ENCODE data around the gene KCNF1.

The KCNF1 gene

DNA sequence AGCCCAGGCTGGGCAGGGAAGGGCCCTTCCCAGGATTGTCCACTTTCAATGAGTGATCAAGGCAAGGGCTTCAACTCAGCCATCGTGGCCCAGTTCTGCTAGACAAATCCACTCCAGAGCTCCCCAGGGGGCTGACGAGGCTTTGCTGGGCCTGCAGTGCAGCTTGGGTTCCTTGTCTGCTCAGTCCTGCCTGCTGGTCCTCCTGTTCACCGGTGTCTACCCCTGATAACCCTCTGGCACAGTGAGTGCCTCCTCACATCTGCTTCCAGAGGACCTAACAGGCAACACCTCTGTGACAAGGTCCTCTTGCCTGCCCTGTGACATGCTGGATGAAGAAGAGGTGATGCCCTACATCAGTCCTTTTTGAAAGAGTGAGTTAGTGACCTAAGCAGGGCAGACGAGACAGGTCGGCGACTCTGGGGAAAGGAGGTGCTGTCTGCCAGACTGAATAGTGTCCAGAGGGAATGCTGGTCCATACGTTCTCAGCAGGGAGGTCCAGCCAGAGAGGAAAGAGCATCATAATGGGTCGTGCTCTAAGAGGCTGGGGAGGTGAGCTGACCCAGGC lies 20.9 kb upstream of the KCNF1 start:
- DNase-seq (ENCODE audit: low read depth): no peak
- no peak overlapping the region for H3K4me3 ChIP-seq (ENCODE audit: low read depth, low read length)
- TF ChIP-seq, protein P1, sequence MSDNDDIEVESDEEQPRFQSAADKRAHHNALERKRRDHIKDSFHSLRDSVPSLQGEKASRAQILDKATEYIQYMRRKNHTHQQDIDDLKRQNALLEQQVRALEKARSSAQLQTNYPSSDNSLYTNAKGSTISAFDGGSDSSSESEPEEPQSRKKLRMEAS (IDR thresholded peaks at IDR 0.05; ENCODE audit: low read depth, low read length): no peak
- no peak for TF ChIP-seq POLR2A (IDR thresholded peaks at IDR 0.05; ENCODE audit: extremely low read depth, insufficient read length)
- TF ChIP-seq MYC (IDR thresholded peaks at IDR 0.05; ENCODE audit: low read depth, low read length): no peak
- TF ChIP-seq, protein P2, sequence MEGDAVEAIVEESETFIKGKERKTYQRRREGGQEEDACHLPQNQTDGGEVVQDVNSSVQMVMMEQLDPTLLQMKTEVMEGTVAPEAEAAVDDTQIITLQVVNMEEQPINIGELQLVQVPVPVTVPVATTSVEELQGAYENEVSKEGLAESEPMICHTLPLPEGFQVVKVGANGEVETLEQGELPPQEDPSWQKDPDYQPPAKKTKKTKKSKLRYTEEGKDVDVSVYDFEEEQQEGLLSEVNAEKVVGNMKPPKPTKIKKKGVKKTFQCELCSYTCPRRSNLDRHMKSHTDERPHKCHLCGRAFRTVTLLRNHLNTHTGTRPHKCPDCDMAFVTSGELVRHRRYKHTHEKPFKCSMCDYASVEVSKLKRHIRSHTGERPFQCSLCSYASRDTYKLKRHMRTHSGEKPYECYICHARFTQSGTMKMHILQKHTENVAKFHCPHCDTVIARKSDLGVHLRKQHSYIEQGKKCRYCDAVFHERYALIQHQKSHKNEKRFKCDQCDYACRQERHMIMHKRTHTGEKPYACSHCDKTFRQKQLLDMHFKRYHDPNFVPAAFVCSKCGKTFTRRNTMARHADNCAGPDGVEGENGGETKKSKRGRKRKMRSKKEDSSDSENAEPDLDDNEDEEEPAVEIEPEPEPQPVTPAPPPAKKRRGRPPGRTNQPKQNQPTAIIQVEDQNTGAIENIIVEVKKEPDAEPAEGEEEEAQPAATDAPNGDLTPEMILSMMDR (IDR thresholded peaks at IDR 0.05; ENCODE audit: low read depth, low read length): no peak

DNA sequence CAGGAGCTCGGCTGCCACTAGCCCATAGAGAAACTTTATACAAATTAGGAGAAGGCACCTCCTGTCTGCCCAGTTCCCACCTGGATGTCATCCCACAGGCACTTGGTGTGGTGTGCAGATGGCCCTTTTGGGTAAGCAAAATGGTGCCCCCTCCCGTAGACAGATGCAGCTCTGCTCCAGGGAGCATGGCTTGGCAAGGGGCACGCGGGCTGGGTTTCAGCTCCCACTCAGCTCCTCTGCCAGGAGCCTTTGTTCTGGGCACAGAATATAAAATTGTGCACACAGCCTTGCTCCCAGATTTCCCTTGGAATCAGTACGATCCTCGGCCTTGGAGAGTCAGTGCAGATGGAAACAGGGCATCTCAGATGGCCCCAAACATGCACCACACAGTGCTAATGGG lies 20.3 kb upstream of the KCNF1 start:
- no peak for DNase-seq (ENCODE audit: low read depth)
- TF ChIP-seq MYC (IDR thresholded peaks at IDR 0.05; ENCODE audit: low read depth, low read length) (no peak), POLR2A (IDR thresholded peaks at IDR 0.05; ENCODE audit: extremely low read depth, insufficient read length) (no peak)
- TF ChIP-seq, protein P1 (IDR thresholded peaks at IDR 0.05; ENCODE audit: low read depth, low read length): no peak
- TF ChIP-seq, protein P2 (IDR thresholded peaks at IDR 0.05; ENCODE audit: low read depth, low read length): no peak
- no peak overlapping the region for H3K4me3 ChIP-seq (ENCODE audit: low read depth, low read length)

DNA sequence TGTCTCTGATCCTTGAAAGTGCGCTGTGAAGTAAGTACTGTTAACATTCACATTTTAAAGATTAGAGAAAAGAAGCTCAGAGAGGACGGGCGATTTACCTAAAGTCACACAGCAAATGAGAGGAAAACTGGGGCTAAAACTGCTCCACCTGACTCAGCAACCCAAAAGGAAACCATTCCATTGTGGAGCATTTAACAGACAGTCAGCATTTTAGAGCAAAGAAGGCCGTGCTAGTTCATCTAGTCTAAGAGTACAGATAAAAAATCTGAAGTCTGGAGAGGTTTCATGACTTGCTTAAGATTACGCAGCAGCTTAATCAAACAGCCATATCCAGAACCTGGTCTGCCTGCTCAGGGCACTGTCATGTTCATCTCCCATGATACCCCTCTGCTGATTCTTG lies 19.9 kb upstream of the KCNF1 start:
- H3K4me3 ChIP-seq (ENCODE audit: low read depth, low read length): no peak overlapping the region
- no peak for DNase-seq (ENCODE audit: low read depth)
- TF ChIP-seq POLR2A (IDR thresholded peaks at IDR 0.05; ENCODE audit: extremely low read depth, insufficient read length): no peak
- no peak for TF ChIP-seq MYC (IDR thresholded peaks at IDR 0.05; ENCODE audit: low read depth, low read length)
- TF ChIP-seq, protein P2 (IDR thresholded peaks at IDR 0.05; ENCODE audit: low read depth, low read length): no peak
- TF ChIP-seq, protein P1 (IDR thresholded peaks at IDR 0.05; ENCODE audit: low read depth, low read length): no peak

DNA sequence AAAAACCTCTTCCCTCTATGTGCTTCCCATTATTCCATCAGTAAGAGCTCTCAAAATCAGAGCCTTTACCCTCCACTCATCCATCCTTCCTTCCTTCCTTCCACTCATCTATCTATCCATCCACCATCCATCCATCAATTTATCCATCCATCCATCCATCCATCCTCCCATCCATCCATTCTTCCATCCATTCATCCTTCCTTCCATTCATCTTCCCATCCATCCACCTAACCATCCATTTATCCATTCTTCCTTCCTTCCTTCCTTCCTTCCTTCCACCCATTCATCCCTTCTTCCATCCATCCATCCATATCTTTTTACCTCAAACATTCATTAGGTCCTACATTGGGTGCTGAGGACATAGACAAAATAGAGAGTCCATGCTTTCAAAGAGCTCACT lies 19.4 kb upstream of the KCNF1 start:
- TF ChIP-seq POLR2A (IDR thresholded peaks at IDR 0.05; ENCODE audit: extremely low read depth, insufficient read length): no peak
- no peak for TF ChIP-seq MYC (IDR thresholded peaks at IDR 0.05; ENCODE audit: low read depth, low read length)
- TF ChIP-seq, protein P1 (IDR thresholded peaks at IDR 0.05; ENCODE audit: low read depth, low read length): no peak
- TF ChIP-seq, protein P2 (IDR thresholded peaks at IDR 0.05; ENCODE audit: low read depth, low read length): no peak
- no peak for DNase-seq (ENCODE audit: low read depth)
- no peak overlapping the region for H3K4me3 ChIP-seq (ENCODE audit: low read depth, low read length)

DNA sequence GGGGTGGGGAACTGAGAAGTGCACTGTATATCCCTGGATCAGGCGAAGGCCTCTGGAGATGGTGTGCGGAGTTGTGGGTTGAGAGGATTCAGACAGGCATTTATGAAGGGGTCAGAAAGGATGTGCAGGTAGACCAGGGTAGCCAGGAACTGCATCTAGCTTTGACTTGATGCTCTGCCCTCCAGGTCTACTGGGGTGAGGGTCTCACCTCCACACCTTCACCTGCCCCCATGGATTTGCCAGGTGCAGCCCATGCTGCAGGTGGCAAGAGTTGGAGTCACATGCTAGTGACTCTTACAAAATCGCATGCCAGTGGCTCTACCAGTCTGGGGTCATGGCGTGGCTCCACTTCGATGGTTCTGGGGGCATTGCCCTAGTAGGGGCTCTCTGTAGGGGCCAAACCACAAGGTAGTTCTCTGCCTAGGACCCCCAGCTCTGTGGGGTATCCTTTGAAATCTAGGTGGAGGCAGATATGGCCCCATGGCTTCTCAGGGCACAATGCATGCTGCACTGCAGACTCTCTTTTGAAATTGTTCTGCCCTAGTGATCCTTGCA lies 18.9 kb upstream of the KCNF1 start:
- no peak overlapping the region for H3K4me3 ChIP-seq (ENCODE audit: low read depth, low read length)
- no peak for DNase-seq (ENCODE audit: low read depth)
- no peak for TF ChIP-seq MYC (IDR thresholded peaks at IDR 0.05; ENCODE audit: low read depth, low read length)

DNA sequence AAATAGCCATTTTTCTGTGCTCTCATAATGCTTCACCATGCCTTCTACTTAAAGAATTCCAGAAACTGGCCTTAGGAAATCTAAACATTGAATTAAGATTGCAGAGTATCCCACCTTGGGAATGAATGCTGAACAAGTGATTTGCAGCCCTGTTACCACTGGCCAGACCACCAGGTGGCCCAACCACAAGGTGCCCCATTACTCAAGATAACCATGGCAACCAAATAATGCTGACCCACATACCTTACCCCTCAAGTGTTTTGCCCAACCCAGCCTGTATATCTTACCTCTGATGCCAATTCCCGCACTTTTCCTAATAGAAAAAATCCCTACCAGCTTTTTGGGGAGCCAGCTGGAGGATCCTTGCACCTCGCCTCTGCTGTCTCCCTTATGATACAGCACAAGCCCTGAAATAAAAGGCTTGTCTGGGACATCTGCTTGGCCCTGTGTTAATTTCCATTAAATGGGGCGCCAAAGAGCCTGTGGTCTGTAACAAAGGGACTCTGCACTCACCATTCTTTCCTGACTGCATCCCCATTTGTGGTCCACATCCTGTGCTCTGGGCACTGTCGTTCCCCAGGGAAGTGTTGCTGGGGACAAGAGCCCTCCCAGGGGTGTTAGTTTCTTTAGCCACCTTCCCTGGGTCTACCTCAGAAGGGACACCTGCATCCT lies 17.3 kb upstream of the KCNF1 start:
- no peak overlapping the region for H3K4me3 ChIP-seq (ENCODE audit: low read depth, low read length)
- no peak for DNase-seq (ENCODE audit: low read depth)
- TF ChIP-seq, protein P2 (IDR thresholded peaks at IDR 0.05; ENCODE audit: low read depth, low read length): no peak
- TF ChIP-seq MYC (IDR thresholded peaks at IDR 0.05; ENCODE audit: low read depth, low read length): no peak

Data from NB4 (cell line).